Right lobe of liver (tissue), 4 donors: ENCODE results near the gene EPHB6.

Experiments used
- CTCF ChIP-seq, 4 donors: fragments of 200-600 bp in 3 of 4; fragments of 450-650 bp in 1 of 4; IDR thresholded peaks; one replicate each; pipeline versions ENCODE4 v1.5.1 to v1.8.0; 2016 to 2022; ENCODE audit warnings: antibody characterized with exemption in 4 of 4, mild to moderate bottlenecking in 2 of 4
- POLR2A ChIP-seq: fragments of 450-650 bp; IDR thresholded peaks from one replicate; pipeline ENCODE4 v1.6.1; 2017; ENCODE audit warnings: antibody characterized with exemption, mild to moderate bottlenecking
- donor health status: DM: no; HTN: no; CAD: no.
- donor health status: DM: no; HTN: no; CAD: no.
- donor health status: DM: no; HTN: yes; CAD: no.

- TF ChIP-seq POLR2A (no peak), CTCF (IDR thresholded peaks at IDR 0.05) (no peak)
Observed at GRCh38 chr7:142813699-142814098, 41.2 kb upstream of the EPHB6 start.
